A549 (cell line): Measurements from ENCODE around the gene SNCB. TPM values are rescaled to one million over a fixed set of nuclear protein-coding genes. Genes with fewer than 3 reads are reported as not detected.

Experiments
- ATAC-seq, 2 experiments: fragments of 200-7000 bp in 1 of 2; fragments of >200 bp in 1 of 2; cut with Nextera tagmentation in 1 of 2; cut with Tn5 transposase in 1 of 2; 3 replicates each; pipeline versions ENCODE4 v1.8.0 to v1.9.1; 2018 to 2020; ENCODE audit warnings: mild to moderate bottlenecking in 1 of 2, moderate library complexity in 1 of 2
- CTCF ChIA-PET: fragments of 300-600 bp; sonication (Branson Sonifier 250); formaldehyde crosslinking; extraction: SDS; loops from one replicate; lab custom pipeline; 2021; ENCODE audit warnings: antibody characterized with exemption, inconsistent platforms; lab: Yijun Ruan, JAX
- POLR2A ChIA-PET: fragments of 350-600 bp; formaldehyde crosslinking; extraction: SDS; loops from one replicate; lab custom pipeline; 2021; ENCODE audit warnings: antibody characterized with exemption, inconsistent platforms; lab: Yijun Ruan, JAX
- DNase-seq, 2 experiments: peaks; one replicate each; pipeline versions ENCODE4 v3.0.0 to v3.0.0-alpha.2; 2011 to 2016; ENCODE audit warnings: low read depth in 1 of 2, low spot score in 1 of 2
- FAIRE-seq: peaks from 2 replicates; lab custom pipeline; 2011; peaks lifted over from hg19 to GRCh38; lab: Jason Lieb, UNC
- H3K27ac ChIP-seq, 2 experiments: fragments of >200 bp; sonication (Bioruptor Twin); formaldehyde crosslinking; 3 replicates each; pipeline ENCODE4 v1.5.1; 2016 to 2017
- H3K4me1 ChIP-seq: fragments of >200 bp; sonication (Bioruptor Twin); formaldehyde crosslinking; 3 replicates; pipeline ENCODE4 v1.6.1; 2016
- H3K4me2 ChIP-seq: fragments of >200 bp; sonication (Bioruptor Twin); formaldehyde crosslinking; 3 replicates; pipeline ENCODE4 v1.6.1; 2016
- H3K4me3 ChIP-seq: fragments of >200 bp; sonication (Bioruptor Twin); formaldehyde crosslinking; 3 replicates; pipeline ENCODE4 v1.5.1; 2016
- H3K9me3 ChIP-seq: fragments of >200 bp; sonication (Bioruptor Twin); formaldehyde crosslinking; 3 replicates; pipeline ENCODE4 v1.6.1; 2016
- ATOH8 ChIP-seq: fragments of 250-450 bp; sonication (Bioruptor Pico); IDR thresholded peaks from 2 replicates; pipeline ENCODE4 v1.5.0; 2020; ENCODE audit warnings: low read depth, mild to moderate bottlenecking, moderate library complexity
- CEBPB ChIP-seq, 2 experiments: fragments of >200 bp in 1 of 2; sonication (Bioruptor Twin) in 1 of 2; formaldehyde crosslinking in 1 of 2; IDR thresholded peaks; 2 replicates each; pipeline ENCODE4 v1.6.1; 2012 to 2016
- CHD4 ChIP-seq: fragments of 200-600 bp; sonication (generic); IDR thresholded peaks from 2 replicates; pipeline ENCODE4 v1.6.1; 2016; ENCODE audit warnings: antibody characterized with exemption, mild to moderate bottlenecking, borderline replicate concordance
- CTCF ChIP-seq: fragments of >200 bp; sonication (Bioruptor Twin); formaldehyde crosslinking; IDR thresholded peaks from 3 replicates; pipeline ENCODE4 v1.5.1; 2016
- EHMT2 ChIP-seq: fragments of 200-600 bp; sonication (generic); IDR thresholded peaks from 2 replicates; pipeline ENCODE4 v1.6.1; 2016; ENCODE audit warnings: antibody characterized with exemption, low read depth, mild to moderate bottlenecking, moderate library complexity
- FOXS1 ChIP-seq: fragments of 250-450 bp; sonication (Bioruptor Pico); IDR thresholded peaks from 2 replicates; pipeline ENCODE4 v1.5.0; 2020; ENCODE audit warnings: mild to moderate bottlenecking, moderate library complexity
- HOXB13 ChIP-seq: fragments of 250-450 bp; sonication (Bioruptor Pico); IDR thresholded peaks from 2 replicates; pipeline ENCODE4 v1.5.0; 2020; ENCODE audit warnings: low read depth, mild to moderate bottlenecking, moderate library complexity
- MAX ChIP-seq: IDR thresholded peaks from 2 replicates; pipeline ENCODE4 v1.6.1; 2012
- MYC ChIP-seq: IDR thresholded peaks from 2 replicates; pipeline ENCODE4 v1.6.1; 2012; ENCODE audit warnings: mild to moderate bottlenecking, inconsistent platforms, low read length, improper control_type of control experiment, borderline replicate concordance
- NPAS2 ChIP-seq: fragments of 250-450 bp; sonication (Bioruptor Pico); IDR thresholded peaks from 2 replicates; pipeline ENCODE4 v1.8.0; 2022; ENCODE audit warnings: mild to moderate bottlenecking, moderate library complexity, borderline replicate concordance
- PBX3 ChIP-seq: IDR thresholded peaks from 2 replicates; pipeline ENCODE4 v1.6.1; 2012
- POLR2AphosphoS2 ChIP-seq: conservative IDR thresholded peaks from 2 replicates; pipeline ENCODE4 v1.6.1; 2012; ENCODE audit warnings: low read length, improper control_type of control experiment, inconsistent platforms
- TFCP2L1 ChIP-seq: fragments of 250-450 bp; sonication (Bioruptor Pico); IDR thresholded peaks from 2 replicates; pipeline ENCODE4 v1.5.0; 2021; ENCODE audit warnings: mild to moderate bottlenecking
- WGBS: methylation state at CpG from one replicate; pipeline ENCODE4 v1.1.6; 2017; ENCODE audit errors: missing lambda C conversion rate; 5-methylcytosine and 5-hydroxymethylcytosine counted together
- polyA plus RNA-seq, 4 experiments: library from polyadenylated mRNA; depleted of rRNA in 3 of 4; stranded (reverse); fragments of >200 nt; fragmentation: RNase III in 1 of 4; extraction: RNeasy Plus Mini Kit Qiagen cat#74134 plus additional on column Dnase treatment in 1 of 4; gene quantifications; 2 replicates in 3 of 4; 3 replicates in 1 of 4; pipeline ENCODE4 v1.2.3, GENCODE V29; 2011 to 2017

SNCB gene
- polyA plus RNA-seq, 2 of the 4 experiments (the other 2 are of a cell fraction) = 0.37 to 0.74 TPM

- no peak for TF ChIP-seq TFCP2L1 (CRISPR knock-in tag)
- TF ChIP-seq FOXS1 (CRISPR knock-in tag) = no peak
- TF ChIP-seq CEBPB (IDR thresholded peaks at IDR 0.05) = no peak
- TF ChIP-seq CTCF = no peak
- TF ChIP-seq PBX3 = no peak
- TF ChIP-seq EHMT2 = no peak
- TF ChIP-seq MYC = no peak
- no peak for TF ChIP-seq CHD4
- Histone ChIP-seq H3K9me3 (no peaks in the 10 kb centered on the region), H3K4me3 (no peak overlapping the region), H3K27ac (no peak overlapping the region), H3K4me1 (peaks cover 15% of the 10 kb centered on the region; the same call in 2 of the 3 replicates), H3K4me2 (no peak overlapping the region)
- no peak for DNase-seq
- FAIRE-seq = no peak
- ChIA-PET CTCF (interaction anchor here (0.8 to 1.4 kb wide), 2 partner anchors 17 to 51 kb away, joined by 3 to 4 read pairs; no protein-coding TSS in a partner anchor), POLR2A (no interaction called here)
- no peak for ATAC-seq
- WGBS = 32% methylated on average over 4 of the region's 4 CpGs
These were observed 6.2 kb downstream of the SNCB start for GRCh38 chr5:176624142-176624541.

GRCh38 chr5:176621661-176622079 is 8.7 kb downstream of the SNCB start:
- no peak overlapping the region for H3K4me3 ChIP-seq
- ChIA-PET CTCF (interaction anchor here (0.8 to 2.5 kb wide), 7 partner anchors 8 to 48 kb away, joined by 3 to 11 read pairs (median 5); partner anchors contain the start of genes EIF4E1B, SNCB and TSPAN17), POLR2A (interaction anchor here (0.6 to 1.1 kb wide), 3 partner anchors 9 to 78 kb away, joined by 5 to 6 read pairs (median 5); partner anchors contain the start of genes EIF4E1B, SNCB and TSPAN17)
- TF ChIP-seq FOXS1 (CRISPR knock-in tag) (no peak), NPAS2 (CRISPR knock-in tag) (no peak), ATOH8 (CRISPR knock-in tag) (no peak)
- H3K4me2 ChIP-seq = no peak overlapping the region
- WGBS = 74% methylated on average over 11 of the region's 13 CpGs
- peaks cover 15% of the 10 kb centered on the region; the same call in 2 of the 3 replicates for H3K4me1 ChIP-seq
- H3K27ac ChIP-seq = no peak overlapping the region
- FAIRE-seq (no peak), DNase-seq (no peak), ATAC-seq (no peak)
- H3K9me3 ChIP-seq = no peaks in the 10 kb centered on the region

GRCh38 chr5:176620333-176620981 is 9.9 kb downstream of the SNCB start:
- DNase-seq = peak; percentile 24 to 49
- peak overlapping the region in 1 of 2 experiments; percentile 13; a peak in 2 of 6 replicates for H3K27ac ChIP-seq
- ChIA-PET CTCF (interaction anchor here (0.6 to 2.5 kb wide), 4 partner anchors 10 to 386 kb away, joined by 3 to 11 read pairs (median 5); partner anchors contain the start of genes EIF4E1B and SNCB), POLR2A (no interaction called here)
- TF ChIP-seq NPAS2 (CRISPR knock-in tag) (no peak), POLR2AphosphoS2 (no peak), MAX (0 out of 2 replicates have a peak, but pooled peaks have one; percentile 23), HOXB13 (CRISPR knock-in tag) (no peak)
- 7% methylated on average over 24 of the region's 32 CpGs for WGBS
- peak overlapping the region; percentile 91 for H3K4me2 ChIP-seq
- peak overlapping the region; percentile 38 for H3K4me3 ChIP-seq
- H3K4me1 ChIP-seq = peaks cover 18% of the 10 kb centered on the region
- no peak for FAIRE-seq
- H3K9me3 ChIP-seq = no peaks in the 10 kb centered on the region
- ATAC-seq = peak; percentile 43 to 60
